HG03460 (cell line): Measurements from ENCODE around the gene METAP1D.

Experiments
- ATAC-seq: cut with Tn5 transposase; IDR thresholded peaks from one replicate; pipeline ENCODE4 v1.9.1; 2021; ENCODE audit not compliant: unreplicated experiment

Gene METAP1D

GRCh38 chr2:172129404-172129803, 129.7 kb downstream of the METAP1D start:
- ATAC-seq = no peak
